22Rv1 (cell line): Measurements from ENCODE around the gene TMEM82.

ENCODE experiments used
- H3K27ac ChIP-seq: fragments of 450-650 bp; 2 replicates; pipeline ENCODE4 v1.5.1; 2017
- ZFX ChIP-seq: fragments of 450-650 bp; IDR thresholded peaks from 2 replicates; pipeline ENCODE4 v1.6.1; 2017; ENCODE audit warnings: antibody characterized with exemption, borderline replicate concordance
- TF ChIP-seq, protein P1 (sequence below): fragments of 450-650 bp; IDR thresholded peaks from 2 replicates; pipeline ENCODE4 v1.5.1; 2017; ENCODE audit warnings: mild to moderate bottlenecking

Gene TMEM82

DNA sequence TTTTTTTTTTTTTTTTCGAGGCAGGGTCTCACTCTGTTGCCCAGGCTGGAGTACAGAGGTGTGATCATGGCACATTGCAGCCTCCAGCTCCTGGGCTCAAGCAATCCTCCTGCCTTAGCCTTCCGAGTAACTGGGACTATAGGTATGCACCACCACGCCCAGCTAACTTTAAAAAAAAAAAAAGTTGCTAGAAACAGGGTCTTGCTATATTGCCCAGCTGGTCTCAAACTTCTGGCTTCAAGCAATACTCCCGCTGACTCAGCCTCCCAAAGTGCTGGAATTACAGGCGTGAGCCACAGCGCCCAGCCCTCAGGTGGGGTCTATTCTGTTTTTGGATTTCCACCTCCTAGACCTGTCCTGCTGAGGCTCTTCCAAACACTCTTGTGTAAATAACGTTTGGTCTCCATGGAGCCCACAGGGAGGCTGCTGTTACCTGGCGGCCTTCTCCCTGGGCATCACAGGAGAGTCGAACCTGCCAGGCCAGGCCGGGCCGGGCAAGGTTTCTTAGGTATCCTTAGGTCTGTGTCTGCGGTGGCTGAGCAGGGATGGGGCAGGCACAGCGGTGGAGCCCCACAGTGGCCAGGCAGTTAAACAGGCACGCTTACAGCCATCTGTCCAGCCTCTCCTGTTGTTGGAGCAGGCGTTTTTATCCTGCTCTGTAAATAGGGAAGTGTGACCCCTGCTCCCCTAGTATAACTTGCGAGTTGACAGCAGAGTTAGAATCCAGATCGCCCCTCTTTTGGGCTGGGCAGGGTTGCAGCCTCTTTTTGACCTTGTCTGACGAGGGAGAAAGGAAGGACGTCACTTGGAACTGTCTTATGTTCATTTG, 39.4 kb upstream of the TMEM82 start:
- no peak overlapping the region for H3K27ac ChIP-seq
- TF ChIP-seq, protein P1, sequence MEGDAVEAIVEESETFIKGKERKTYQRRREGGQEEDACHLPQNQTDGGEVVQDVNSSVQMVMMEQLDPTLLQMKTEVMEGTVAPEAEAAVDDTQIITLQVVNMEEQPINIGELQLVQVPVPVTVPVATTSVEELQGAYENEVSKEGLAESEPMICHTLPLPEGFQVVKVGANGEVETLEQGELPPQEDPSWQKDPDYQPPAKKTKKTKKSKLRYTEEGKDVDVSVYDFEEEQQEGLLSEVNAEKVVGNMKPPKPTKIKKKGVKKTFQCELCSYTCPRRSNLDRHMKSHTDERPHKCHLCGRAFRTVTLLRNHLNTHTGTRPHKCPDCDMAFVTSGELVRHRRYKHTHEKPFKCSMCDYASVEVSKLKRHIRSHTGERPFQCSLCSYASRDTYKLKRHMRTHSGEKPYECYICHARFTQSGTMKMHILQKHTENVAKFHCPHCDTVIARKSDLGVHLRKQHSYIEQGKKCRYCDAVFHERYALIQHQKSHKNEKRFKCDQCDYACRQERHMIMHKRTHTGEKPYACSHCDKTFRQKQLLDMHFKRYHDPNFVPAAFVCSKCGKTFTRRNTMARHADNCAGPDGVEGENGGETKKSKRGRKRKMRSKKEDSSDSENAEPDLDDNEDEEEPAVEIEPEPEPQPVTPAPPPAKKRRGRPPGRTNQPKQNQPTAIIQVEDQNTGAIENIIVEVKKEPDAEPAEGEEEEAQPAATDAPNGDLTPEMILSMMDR, result peak; percentile 31; the same call in 1 of the 2 replicates
- TF ChIP-seq ZFX, result no peak

- no peak overlapping the region for H3K27ac ChIP-seq
- no peak for TF ChIP-seq ZFX
- TF ChIP-seq, protein P1, result no peak
Observed at GRCh38 chr1:15703562-15703961, 38.7 kb upstream of the TMEM82 start.

DNA sequence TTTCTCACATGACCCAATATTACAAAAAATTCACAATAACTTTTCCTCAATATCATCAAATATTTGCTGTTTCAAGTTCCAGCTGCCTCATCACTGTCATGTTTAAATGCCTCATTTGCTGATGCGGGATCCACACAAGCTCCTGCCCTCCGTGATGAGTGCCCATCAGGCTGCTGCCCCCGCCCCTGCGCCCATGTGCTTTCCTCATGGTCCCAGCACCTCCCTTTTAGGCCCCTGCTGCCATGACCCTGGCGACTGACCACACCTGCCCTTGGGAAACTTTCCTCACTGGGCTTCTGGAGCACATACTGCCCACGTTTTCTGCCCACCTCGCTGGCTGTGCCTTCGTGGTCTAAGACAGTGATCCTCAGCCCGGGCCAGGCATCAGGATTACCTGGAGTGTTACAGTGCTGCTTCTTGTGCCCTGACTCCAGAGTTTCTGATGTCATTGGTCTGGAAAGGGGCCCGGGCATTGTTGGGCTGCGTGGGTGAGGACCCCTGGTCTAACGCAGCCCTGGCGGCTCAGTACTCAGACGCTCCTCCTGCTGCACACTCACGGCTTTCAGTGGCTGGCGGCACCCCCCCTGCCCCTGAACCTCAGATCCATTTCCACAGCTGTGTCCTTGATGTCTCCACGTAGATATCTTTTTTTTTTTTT, 37.6 kb upstream of the TMEM82 start:
- H3K27ac ChIP-seq, result no peak overlapping the region
- TF ChIP-seq, protein P1, result no peak
- TF ChIP-seq ZFX, result no peak

- TF ChIP-seq, protein P1, result no peak
- TF ChIP-seq ZFX, result no peak
Observed at GRCh38 chr1:15705184-15705566, 37.1 kb upstream of the TMEM82 start.

DNA sequence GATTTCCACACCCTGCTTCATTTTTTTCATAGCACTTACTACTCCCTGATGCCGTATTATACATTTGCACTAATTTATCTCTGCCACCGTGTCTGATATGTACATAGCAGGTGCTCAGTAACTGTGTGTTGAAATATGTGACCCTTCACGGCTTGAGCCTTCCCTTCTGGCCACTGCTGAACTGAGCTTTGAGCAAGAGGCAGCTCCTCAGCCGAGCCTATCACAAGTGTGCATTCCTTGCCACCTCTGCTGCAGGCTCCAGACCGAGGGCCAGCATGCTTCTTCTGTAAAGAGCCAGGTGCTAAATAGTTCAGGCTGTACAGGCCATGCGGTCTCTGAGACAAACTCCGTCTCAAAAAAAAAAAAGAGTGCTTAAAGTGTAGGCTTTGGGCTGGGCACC, 35.5 kb upstream of the TMEM82 start:
- no peak overlapping the region for H3K27ac ChIP-seq
- TF ChIP-seq, protein P1, result no peak
- no peak for TF ChIP-seq ZFX

More at GRCh38 chr1:15705184-15705566, 37.1 kb upstream of the TMEM82 start:
- H3K27ac ChIP-seq, result no peak overlapping the region

GRCh38 chr1:15707239-15707925, 34.9 kb upstream of the TMEM82 start:
- no peak overlapping the region for H3K27ac ChIP-seq
- TF ChIP-seq ZFX, result no peak
- TF ChIP-seq, protein P1, result no peak
